Posterior vena cava (tissue), 2 donors: ENCODE results near the gene CDK6. TPM values are rescaled to one million over a fixed set of nuclear protein-coding genes. Genes with fewer than 3 reads are reported as not detected.
"Not testable (repeated sequence)": the region's sequence is repeated elsewhere in the genome, so short reads cannot be mapped to it uniquely, and the experiment has no call there.

ENCODE experiments used
- DNase-seq: peaks from one replicate; pipeline ENCODE4 v3.0.0-alpha.2; 2020; ENCODE audit warnings: low spot score
- intact Hi-C, 2 donors: fragments of 100-400 bp; cut with DNase I; formaldehyde crosslinking; loops; one replicate each; pipeline versions ENCODE4 v1.14.1 to v1.14.2; 2022 to 2023
- total RNA-seq, 2 donors: library from RNA; stranded (reverse); fragmentation: NEBNext Ultra II Directional; extraction: Animal tissue kit (Norgen Biotek cat#: 25700); gene quantifications; one replicate each; pipeline ENCODE4 v1.2.1, GENCODE V29; 2021
- donor health status: DM: yes; HTN: yes; CAD: no.
- donor health status: DM: yes; HTN: yes; CAD: no.

CDK6 gene
- total RNA-seq, 2 donors from 2014 or later = 19.1 to 24.9 TPM

GRCh38 chr7:92749832-92750446 lies 86.4 kb downstream of the CDK6 start:
- no peak for DNase-seq
- intact Hi-C loops = no loop called here

GRCh38 chr7:92749327-92749755 lies 87.0 kb downstream of the CDK6 start:
- DNase-seq = no peak

GRCh38 chr7:92748495-92748894 lies 87.9 kb downstream of the CDK6 start:
- no peak for DNase-seq
- intact Hi-C loops = no loop called here

More at GRCh38 chr7:92749327-92749755, 87.0 kb downstream of the CDK6 start:
- intact Hi-C loops = no loop called here

- intact Hi-C loops = no loop called here
- no peak for DNase-seq
These were observed 89.1 kb downstream of the CDK6 start for GRCh38 chr7:92747041-92747835.

- intact Hi-C loops = no loop called here
- no peak for DNase-seq
These were observed 91.1 kb downstream of the CDK6 start for GRCh38 chr7:92745241-92745640.

- DNase-seq, intact Hi-C loops: not testable (repeated sequence)
These were observed 92.2 kb downstream of the CDK6 start for GRCh38 chr7:92744180-92744579.

GRCh38 chr7:92742186-92742585 lies 94.2 kb downstream of the CDK6 start:
- intact Hi-C loops = no loop called here

GRCh38 chr7:92740700-92741126 lies 95.7 kb downstream of the CDK6 start:
- intact Hi-C loops = no loop called here
- no peak for DNase-seq

More at GRCh38 chr7:92742186-92742585, 94.2 kb downstream of the CDK6 start:
- DNase-seq = no peak

GRCh38 chr7:92740134-92740533 lies 96.2 kb downstream of the CDK6 start:
- no peak for DNase-seq
- intact Hi-C loops = no loop called here

- intact Hi-C loops = no loop called here
- no peak for DNase-seq
These were observed 97.3 kb downstream of the CDK6 start for GRCh38 chr7:92739091-92739490.

- intact Hi-C loops = no loop called here
- DNase-seq = no peak
These were observed 98.7 kb downstream of the CDK6 start for GRCh38 chr7:92737706-92738105.

GRCh38 chr7:92736870-92737269 lies 99.5 kb downstream of the CDK6 start:
- intact Hi-C loops = no loop called here
- no peak for DNase-seq

- intact Hi-C loops = no loop called here
- DNase-seq = no peak
These were observed 100.7 kb downstream of the CDK6 start for GRCh38 chr7:92735707-92736106.

GRCh38 chr7:92732316-92733036 lies 103.9 kb downstream of the CDK6 start:
- intact Hi-C loops = no loop called here
- no peak for DNase-seq

GRCh38 chr7:92731335-92732063 lies 104.9 kb downstream of the CDK6 start:
- DNase-seq = no peak
- intact Hi-C loops = no loop called here

- DNase-seq = no peak
- intact Hi-C loops = no loop called here
These were observed 105.6 kb downstream of the CDK6 start for GRCh38 chr7:92730808-92731207.

GRCh38 chr7:92729751-92730150 lies 106.6 kb downstream of the CDK6 start:
- intact Hi-C loops = no loop called here
- DNase-seq = no peak

- intact Hi-C loops = no loop called here
- DNase-seq = no peak
These were observed 107.2 kb downstream of the CDK6 start for GRCh38 chr7:92729172-92729571.

- DNase-seq = no peak
- intact Hi-C loops = no loop called here
These were observed 108.6 kb downstream of the CDK6 start for GRCh38 chr7:92727755-92728154.
